Lower leg skin (tissue), 4 donors: ENCODE measurements around the gene GUCA1A. TPM values are rescaled to one million over a fixed set of nuclear protein-coding genes. Genes with fewer than 3 reads are reported as not detected.

ENCODE experiments used
- DNase-seq, 2 donors: peaks; one replicate each; pipeline ENCODE4 v3.0.0-alpha.2; 2019; ENCODE audit warnings: low spot score in 2 of 2
- H3K4me3 ChIP-seq: fragments of 200-600 bp; sonication (generic); 2 replicates; pipeline ENCODE4 v1.5.1; 2017; ENCODE audit warnings: mild to moderate bottlenecking, low read depth; ENCODE audit not compliant: poor library complexity, severe bottlenecking
- POLR2A ChIP-seq, 2 donors: fragments of 450-650 bp; IDR thresholded peaks; one replicate each; pipeline ENCODE4 v1.6.1; 2016 to 2017; ENCODE audit warnings: antibody characterized with exemption in 2 of 2, mild to moderate bottlenecking in 1 of 2, moderate library complexity in 1 of 2
- WGBS, 2 donors: methylation state at CpG; one replicate each; pipeline ENCODE4 v1.1.5; 2018; 5-methylcytosine and 5-hydroxymethylcytosine counted together
- intact Hi-C: fragments of 100-400 bp; cut with DNase I; formaldehyde crosslinking; loops from one replicate; pipeline ENCODE4 v1.15.0; 2023; ENCODE audit warnings: low total_unique reads
- total RNA-seq, 4 donors: library from RNA; depleted of rRNA; stranded (reverse); fragments of >200 nt; gene quantifications; one replicate each; pipeline ENCODE4 v1.1.0, GENCODE V29; 2016
- TF ChIP-seq, protein P1 (sequence below), 3 donors: fragments of 450-650 bp; IDR thresholded peaks; one replicate each; pipeline ENCODE4 v1.5.1; 2016; ENCODE audit warnings: antibody characterized with exemption in 3 of 3, mild to moderate bottlenecking in 3 of 3, moderate library complexity in 2 of 3

Gene GUCA1A
- total RNA-seq, 4 donors from 2014 or later: not detected

DNA sequence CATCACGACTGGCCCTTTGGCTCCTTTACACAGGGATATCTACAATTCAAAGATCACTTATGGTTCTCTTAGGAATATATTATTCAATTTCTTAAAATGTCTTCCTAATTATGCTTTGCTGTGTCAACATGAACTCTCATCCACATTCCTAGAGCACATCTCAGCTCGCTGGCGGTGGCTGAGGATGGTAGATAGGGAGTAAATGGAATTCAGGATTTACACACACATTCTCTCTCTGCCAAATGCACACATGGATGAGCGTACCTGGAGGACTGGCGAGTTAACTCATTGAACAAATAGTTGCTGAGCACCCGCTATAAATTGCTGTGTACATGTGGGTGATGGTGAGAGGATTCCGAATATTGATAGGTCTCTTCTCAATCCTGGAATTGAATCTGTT lies 49.3 kb downstream of the GUCA1A start:
- WGBS, 2 donors: 83 to 90% methylated on average over 7 of the region's 7 CpGs
- intact Hi-C loops: no loop called here
- no peak overlapping the region for H3K4me3 ChIP-seq
- no peak for DNase-seq
- TF ChIP-seq, protein P1, sequence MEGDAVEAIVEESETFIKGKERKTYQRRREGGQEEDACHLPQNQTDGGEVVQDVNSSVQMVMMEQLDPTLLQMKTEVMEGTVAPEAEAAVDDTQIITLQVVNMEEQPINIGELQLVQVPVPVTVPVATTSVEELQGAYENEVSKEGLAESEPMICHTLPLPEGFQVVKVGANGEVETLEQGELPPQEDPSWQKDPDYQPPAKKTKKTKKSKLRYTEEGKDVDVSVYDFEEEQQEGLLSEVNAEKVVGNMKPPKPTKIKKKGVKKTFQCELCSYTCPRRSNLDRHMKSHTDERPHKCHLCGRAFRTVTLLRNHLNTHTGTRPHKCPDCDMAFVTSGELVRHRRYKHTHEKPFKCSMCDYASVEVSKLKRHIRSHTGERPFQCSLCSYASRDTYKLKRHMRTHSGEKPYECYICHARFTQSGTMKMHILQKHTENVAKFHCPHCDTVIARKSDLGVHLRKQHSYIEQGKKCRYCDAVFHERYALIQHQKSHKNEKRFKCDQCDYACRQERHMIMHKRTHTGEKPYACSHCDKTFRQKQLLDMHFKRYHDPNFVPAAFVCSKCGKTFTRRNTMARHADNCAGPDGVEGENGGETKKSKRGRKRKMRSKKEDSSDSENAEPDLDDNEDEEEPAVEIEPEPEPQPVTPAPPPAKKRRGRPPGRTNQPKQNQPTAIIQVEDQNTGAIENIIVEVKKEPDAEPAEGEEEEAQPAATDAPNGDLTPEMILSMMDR (IDR thresholded peaks at IDR 0.05): no peak
- TF ChIP-seq POLR2A (IDR thresholded peaks at IDR 0.05): no peak

DNA sequence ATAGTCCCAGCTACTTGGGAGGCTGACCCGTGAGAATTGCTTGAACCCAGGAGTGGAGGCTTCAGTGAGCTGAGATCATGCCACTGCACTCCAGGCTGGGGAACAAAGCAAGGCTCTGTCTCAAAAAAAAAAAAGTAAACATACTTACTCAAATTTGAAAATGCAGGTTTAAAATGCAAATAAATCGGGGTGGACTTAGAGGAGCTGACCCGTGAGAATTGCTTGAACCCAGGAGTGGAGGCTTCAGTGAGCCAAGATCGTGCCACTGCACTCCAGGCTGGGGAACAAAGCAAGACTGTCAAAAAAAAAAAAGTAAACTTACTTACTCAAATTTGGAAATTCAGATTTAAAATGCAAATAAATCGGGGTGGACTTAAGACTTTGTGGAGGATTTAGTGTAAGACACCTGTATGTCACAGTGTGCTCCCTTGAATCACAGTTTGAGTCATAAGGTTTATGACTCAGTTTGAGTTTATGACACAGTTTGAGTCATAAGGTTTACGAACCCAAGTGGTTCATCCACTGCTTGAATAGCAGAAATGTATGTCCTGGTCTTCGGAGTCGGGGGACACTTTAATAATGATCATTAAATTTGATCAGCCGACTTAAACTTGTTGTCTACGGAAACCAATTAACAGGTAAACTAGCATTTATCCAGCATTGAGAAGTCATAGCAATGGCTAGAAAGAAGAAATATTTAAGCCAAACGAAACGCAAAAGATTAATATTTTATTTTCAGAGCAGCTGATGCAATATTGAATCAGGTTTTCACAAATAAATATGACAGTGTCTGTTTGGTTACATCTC lies 51.3 kb downstream of the GUCA1A start:
- TF ChIP-seq, protein P1 (IDR thresholded peaks at IDR 0.05): no peak
- no peak for TF ChIP-seq POLR2A (IDR thresholded peaks at IDR 0.05)
- H3K4me3 ChIP-seq: no peak overlapping the region
- DNase-seq: no peak
- WGBS, 2 donors: 65 to 75% methylated on average over 12 of the region's 12 CpGs
- intact Hi-C loops: no loop called here

DNA sequence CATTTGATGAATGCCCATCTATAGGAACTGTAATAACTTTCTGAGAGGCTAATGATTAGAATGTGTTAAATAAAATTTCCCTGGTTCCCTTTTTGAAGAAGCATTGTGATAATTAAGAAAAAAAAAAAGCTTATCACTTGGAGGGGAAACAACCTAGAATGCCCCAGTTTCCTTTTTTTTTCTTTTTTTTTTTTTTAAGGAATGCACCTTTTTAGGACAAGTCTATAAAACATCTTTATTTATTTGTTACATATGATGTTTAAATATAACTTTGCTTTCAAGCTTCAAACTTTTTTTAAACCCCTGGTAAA lies 51.8 kb downstream of the GUCA1A start:
- H3K4me3 ChIP-seq: no peak overlapping the region
- TF ChIP-seq, protein P1 (IDR thresholded peaks at IDR 0.05): no peak
- TF ChIP-seq POLR2A (IDR thresholded peaks at IDR 0.05): no peak
- no peak for DNase-seq
- intact Hi-C loops: no loop called here

DNA sequence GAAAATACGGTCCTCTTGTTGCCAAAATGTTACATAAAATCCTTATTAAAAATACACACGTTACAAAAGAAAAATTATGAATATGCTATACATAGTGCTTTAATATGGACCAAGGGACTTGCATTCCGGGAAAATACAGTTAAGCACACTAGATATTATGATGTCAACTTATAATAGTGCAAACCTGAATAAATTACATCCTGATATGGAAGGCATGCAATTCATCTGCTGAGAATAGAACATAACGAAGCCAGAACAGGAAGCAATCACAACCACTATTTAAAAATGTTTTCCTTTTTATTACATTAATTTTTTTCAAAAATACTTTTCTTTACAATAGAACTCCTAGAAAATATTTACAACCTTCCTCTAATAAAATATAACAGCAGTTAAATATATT lies 52.3 kb downstream of the GUCA1A start:
- 49 to 55% methylated on average over 4 of the region's 4 CpGs for WGBS, 2 donors
- H3K4me3 ChIP-seq: no peak overlapping the region
- TF ChIP-seq POLR2A (IDR thresholded peaks at IDR 0.05): no peak
- TF ChIP-seq, protein P1 (IDR thresholded peaks at IDR 0.05): no peak
- intact Hi-C loops: no loop called here
- no peak for DNase-seq

DNA sequence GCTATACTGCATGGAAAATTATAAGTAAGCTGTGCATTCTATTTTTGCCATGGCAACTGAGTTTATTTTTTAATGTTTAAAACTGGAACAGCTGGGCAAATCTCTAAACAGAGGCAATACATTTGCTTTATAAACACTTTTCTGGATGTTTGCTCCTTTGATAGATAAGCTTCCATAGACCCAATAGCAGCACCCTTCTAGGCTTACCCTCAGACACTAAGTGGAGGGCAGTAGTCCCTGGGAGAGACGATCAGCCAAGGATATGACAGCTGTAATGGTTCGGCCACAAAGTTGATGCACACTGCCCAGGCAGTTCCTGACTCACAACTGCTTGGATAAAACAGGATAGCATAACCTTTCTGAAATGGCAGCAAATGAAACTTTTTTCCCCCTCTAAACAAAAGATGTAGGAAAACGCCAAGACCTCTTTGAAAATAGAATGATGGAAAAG lies 53.0 kb downstream of the GUCA1A start:
- no peak overlapping the region for H3K4me3 ChIP-seq
- 38 to 39% methylated on average over 3 of the region's 3 CpGs for WGBS, 2 donors
- intact Hi-C loops: no loop called here

More for the DNA sequence above, 53.0 kb downstream of the GUCA1A start:
- TF ChIP-seq, protein P1 (IDR thresholded peaks at IDR 0.05): no peak
- TF ChIP-seq POLR2A (IDR thresholded peaks at IDR 0.05): no peak
- no peak for DNase-seq
